HG02840 (cell line): ENCODE data around the gene FAM13C.
"Not testable (repeated sequence)": the region's sequence is repeated elsewhere in the genome, so short reads cannot be mapped to it uniquely, and the experiment has no call there.

Source experiments
- ATAC-seq: cut with Tn5 transposase; IDR thresholded peaks from one replicate; pipeline ENCODE4 v1.9.1; 2021; ENCODE audit warnings: mild to moderate bottlenecking, moderate library complexity, moderate number of reproducible peaks; ENCODE audit not compliant: unreplicated experiment, low FRiP score

The FAM13C gene

DNA sequence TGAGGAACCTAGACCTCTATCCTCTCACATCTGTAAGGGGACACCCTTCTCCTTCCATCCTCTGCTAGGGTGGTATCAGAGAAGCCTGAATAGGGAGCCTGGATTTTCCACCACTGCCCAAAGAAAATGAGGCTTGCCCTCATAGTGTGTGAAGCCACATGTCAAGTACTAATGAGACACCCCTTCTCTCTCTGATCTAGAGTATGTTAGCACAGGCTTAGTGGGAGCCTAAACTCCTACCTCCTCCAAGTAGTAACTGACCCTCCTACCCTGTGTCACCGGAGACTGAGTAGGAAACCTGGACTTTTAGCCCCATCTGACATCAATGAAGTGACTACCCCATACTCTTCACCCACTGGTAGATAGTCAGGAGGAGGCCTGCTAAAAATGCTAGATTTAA lies 120.3 kb downstream of the FAM13C start:
- no peak for ATAC-seq

GRCh38 chr10:59240582-59241183 lies 121.7 kb downstream of the FAM13C start:
- no peak for ATAC-seq

GRCh38 chr10:59239108-59239507 lies 123.2 kb downstream of the FAM13C start:
- ATAC-seq, result not testable (repeated sequence)

- ATAC-seq, result no peak
Observed at GRCh38 chr10:59237775-59238174, 124.6 kb downstream of the FAM13C start.

DNA sequence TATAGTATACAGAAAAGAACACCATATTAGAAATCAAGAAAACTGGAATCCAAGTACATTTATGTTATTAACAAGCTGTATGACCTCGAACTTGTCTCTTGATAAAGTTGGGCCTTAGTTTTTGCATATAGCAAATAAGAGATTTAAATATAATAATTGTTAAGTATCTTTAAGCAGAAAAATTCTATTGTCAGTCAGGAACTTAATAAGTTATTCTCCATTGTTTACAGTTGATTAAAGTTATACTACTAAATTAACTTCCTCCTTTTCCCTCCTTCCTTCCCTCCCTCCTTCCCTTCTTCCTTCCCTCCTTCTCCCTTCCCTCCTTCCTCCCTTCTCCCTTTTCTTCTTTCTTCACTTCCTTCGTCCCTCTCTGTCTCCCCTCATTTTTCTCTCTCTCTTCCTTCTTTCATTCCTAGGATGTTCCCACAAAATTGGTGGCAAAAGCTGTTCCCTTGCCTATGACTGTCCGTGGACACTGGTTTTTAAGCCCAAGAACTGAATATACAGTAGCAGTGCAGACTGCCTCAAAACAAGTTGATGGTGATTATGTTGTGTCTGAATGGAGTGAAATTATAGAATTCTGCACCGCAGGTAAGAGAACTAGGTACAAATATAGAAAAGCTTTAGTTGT lies 126.2 kb downstream of the FAM13C start:
- ATAC-seq, result no peak

GRCh38 chr10:59234816-59235429 lies 127.4 kb downstream of the FAM13C start:
- no peak for ATAC-seq

DNA sequence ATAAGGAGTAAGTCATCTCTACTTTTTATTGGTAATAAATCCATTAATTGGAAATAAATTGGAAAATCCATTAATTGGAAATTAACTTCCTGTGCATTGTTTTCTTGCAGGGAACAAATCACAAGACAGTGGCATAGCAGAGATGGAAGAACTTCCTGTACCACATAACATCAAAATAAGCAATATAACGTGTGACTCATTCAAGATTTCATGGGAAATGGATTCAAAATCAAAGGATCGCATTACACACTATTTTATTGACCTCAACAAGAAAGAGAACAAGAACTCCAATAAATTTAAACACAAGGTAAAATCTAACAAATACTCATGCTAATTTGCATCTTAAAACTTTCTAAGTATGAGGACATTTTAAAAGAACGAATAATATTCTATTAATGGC lies 128.2 kb downstream of the FAM13C start:
- ATAC-seq, result no peak

DNA sequence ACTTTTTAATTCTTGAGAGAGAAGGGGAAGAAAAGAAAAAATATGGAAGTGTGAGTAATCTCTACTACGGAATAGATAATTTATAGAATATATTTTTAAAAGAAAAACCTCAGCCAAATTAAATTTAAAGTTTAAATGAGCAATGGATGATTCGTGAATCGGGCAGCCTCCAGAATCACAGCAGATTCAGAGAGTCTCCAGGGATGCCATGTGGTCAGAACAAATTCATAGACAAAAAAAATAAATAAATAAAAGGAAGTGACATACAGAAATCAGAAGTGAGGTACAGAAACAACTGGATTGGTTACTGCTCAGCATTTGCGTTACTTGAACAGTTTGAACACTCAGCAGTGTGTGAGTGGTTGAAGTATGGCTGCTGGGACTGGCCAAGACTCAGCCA lies 132.9 kb downstream of the FAM13C start:
- no peak for ATAC-seq

DNA sequence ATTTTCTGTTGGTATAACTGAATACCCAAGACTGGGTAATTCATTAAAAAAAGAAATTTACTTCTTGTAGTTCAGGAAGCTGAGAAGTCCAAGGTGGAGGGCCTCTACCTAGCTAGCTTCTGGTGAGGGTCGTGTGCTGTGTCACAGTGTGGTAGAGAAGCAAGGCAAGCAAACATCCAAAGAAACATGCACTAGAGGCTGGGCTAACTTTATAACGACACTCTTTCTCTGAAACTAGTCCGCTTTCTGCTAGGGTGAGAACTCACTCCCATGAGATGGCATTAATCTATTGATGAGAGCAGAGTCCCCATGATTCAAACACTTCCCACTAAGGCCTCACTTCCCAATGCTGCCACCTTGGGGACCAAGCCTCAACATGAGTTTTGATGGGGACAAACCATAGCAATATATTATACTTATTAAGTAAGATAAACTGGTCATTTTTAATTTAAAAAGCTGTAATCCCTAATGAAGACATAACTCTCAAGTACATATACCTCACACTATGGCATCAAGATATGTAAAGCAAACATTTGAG lies 135.1 kb downstream of the FAM13C start:
- no peak for ATAC-seq

DNA sequence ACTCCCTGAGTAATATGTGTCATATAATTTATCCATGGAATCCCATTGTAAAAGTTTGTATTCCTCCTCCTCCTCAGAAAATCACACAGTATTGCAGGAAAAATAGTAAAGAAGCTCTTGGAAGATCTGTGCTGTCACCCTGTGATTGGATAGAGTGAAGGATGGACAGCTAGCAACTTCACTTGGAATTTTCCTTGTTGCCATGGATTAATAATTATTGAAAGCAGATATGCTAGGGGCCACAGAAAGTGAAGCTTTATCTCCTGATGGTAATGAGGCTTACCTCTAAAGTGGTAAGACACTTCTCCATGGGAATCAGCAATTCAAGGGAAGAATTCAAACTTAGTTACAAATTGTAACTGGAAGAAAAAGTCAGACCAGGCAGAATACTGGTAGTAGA lies 137.1 kb downstream of the FAM13C start:
- no peak for ATAC-seq

DNA sequence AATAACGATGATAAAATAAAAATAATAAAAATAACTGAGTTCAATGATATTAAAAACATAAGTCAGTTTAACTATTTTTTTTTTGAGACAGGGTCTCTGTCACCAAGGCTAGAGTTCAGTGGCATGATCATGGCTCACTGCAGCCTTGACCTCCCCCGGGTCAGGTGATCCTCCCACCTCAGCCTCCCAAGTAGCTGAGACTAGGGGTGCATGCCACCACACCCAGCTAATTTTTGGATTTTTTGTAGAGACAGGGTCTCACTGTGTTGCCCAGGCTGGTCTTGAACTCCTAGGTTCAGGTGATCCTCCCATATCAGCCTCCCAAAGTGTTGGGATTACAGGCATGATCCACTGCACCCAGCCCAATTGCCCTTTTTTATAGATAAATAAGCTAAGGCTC lies 138.8 kb downstream of the FAM13C start:
- not testable (repeated sequence) for ATAC-seq

- ATAC-seq, result no peak
Observed at GRCh38 chr10:59222788-59223187, 139.6 kb downstream of the FAM13C start.

- no peak for ATAC-seq
Observed at GRCh38 chr10:59216178-59216869, 146.0 kb downstream of the FAM13C start.

DNA sequence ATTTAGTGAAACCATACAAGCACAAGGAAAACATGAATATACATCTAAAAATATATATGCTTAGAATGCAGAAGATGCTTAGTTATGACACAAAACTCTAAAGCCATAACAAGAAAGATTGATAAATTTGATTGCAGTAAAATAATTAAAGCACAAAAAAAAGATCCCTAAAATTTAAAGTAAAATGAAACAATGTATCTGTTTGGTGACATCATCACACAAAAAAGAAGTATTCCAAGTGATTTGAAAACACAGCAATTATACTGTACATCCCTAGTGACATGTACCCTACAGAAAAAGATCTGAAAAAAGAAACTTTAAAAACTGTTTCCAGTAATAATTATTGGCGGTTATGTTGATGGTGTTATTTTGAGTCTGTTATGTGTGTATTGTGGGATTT lies 148.2 kb downstream of the FAM13C start:
- no peak for ATAC-seq

- ATAC-seq, result no peak
Observed at GRCh38 chr10:59212301-59212798, 150.0 kb downstream of the FAM13C start.

DNA sequence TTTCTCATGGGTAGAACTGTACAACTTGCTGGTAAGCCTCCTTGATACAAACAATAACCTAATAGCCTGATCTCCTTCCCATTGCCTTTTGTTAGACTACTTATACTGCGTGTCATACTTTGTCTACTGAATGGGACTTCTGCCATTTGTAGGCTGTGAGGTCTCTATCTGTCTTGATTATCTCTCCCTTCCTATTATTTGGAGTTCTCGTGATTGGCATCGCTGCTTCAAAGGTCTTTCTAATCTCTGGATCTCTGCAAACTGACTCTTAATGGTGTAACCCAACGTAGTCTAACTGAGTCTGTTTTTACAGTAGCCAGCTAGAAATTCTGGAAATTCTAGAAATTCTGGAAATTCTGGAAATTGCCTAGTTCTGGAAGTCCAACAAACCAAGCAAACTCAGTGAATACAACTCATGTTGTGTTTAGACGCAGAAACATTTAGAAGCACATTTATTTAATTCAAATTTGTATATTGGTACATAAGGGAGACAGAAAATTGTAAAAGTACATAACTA lies 156.1 kb downstream of the FAM13C start:
- ATAC-seq, result no peak
